AG04450 (cell line): Measurements from ENCODE around the gene TPP1. TPM values are rescaled to one million over a fixed set of nuclear protein-coding genes. Genes with fewer than 3 reads are reported as not detected.

Experiments used
- CTCF ChIA-PET: fragments of 300-600, 350-600 bp; formaldehyde crosslinking; extraction: SDS; loops from one replicate; lab custom pipeline; 2022; ENCODE audit warnings: antibody characterized with exemption, inconsistent platforms; lab: Charles Lee
- POLR2A ChIA-PET: fragments of 350-600 bp; formaldehyde crosslinking; extraction: SDS; loops from one replicate; lab custom pipeline; 2021; ENCODE audit warnings: antibody characterized with exemption, inconsistent platforms; lab: Yijun Ruan, JAX
- DNase-seq: peaks from one replicate; pipeline ENCODE4 v3.0.0-alpha.2; 2011; ENCODE audit warnings: low read depth, low spot score
- H3K27ac ChIP-seq: one replicate; pipeline ENCODE4 v1.5.1; 2012; ENCODE audit warnings: low read depth, low read length, control low read depth
- H3K27me3 ChIP-seq: one replicate; pipeline ENCODE4 v1.6.0; 2012; ENCODE audit warnings: low read length; ENCODE audit not compliant: control insufficient read depth, insufficient read depth
- H3K4me3 ChIP-seq: 2 replicates; pipeline ENCODE4 v1.5.1; 2011; ENCODE audit warnings: mild to moderate bottlenecking, low read depth, low read length, control low read depth
- H3K9me3 ChIP-seq: 2 replicates; pipeline ENCODE4 v1.5.1; 2012; ENCODE audit warnings: low read length; ENCODE audit not compliant: control insufficient read depth, insufficient read depth
- CTCF ChIP-seq: IDR thresholded peaks from 2 replicates; pipeline ENCODE4 v1.5.1; 2011; ENCODE audit warnings: low read depth, low read length, control low read depth, inconsistent platforms
- polyA plus RNA-seq: library from polyadenylated mRNA; depleted of rRNA; stranded (reverse); fragments of >200 nt; gene quantifications from 2 replicates; pipeline ENCODE4 v1.2.3, GENCODE V29; 2011

Gene TPP1
- polyA plus RNA-seq, 1 experiment, result 152 TPM

GRCh38 chr11:6569706-6570105, 49.5 kb downstream of the TPP1 start:
- H3K27ac ChIP-seq, result no peak overlapping the region
- no peak for TF ChIP-seq CTCF
- H3K27me3 ChIP-seq, result no peaks in the 10 kb centered on the region
- H3K4me3 ChIP-seq, result no peak overlapping the region
- ChIA-PET CTCF (interaction anchor here (0.6 to 1.2 kb wide), 2 partner anchors 38 to 139 kb away, joined by 4 to 8 read pairs; no protein-coding TSS in a partner anchor), POLR2A (no interaction called here)
- peaks cover 8% of the 10 kb centered on the region; the same call in 1 of the 2 replicates for H3K9me3 ChIP-seq
- no peak for DNase-seq

- POLR2A ChIA-PET, result no interaction called here
- DNase-seq, result peak; percentile 38
- no peaks in the 10 kb centered on the region for H3K27me3 ChIP-seq
- H3K9me3 ChIP-seq, result peaks cover 8% of the 10 kb centered on the region; the same call in 1 of the 2 replicates
- H3K4me3 ChIP-seq, result no peak overlapping the region
- 0 out of 2 replicates have a peak, but pooled peaks have one; percentile 13 for TF ChIP-seq CTCF
- H3K27ac ChIP-seq, result no peak overlapping the region
- CTCF ChIA-PET, result interaction anchor here (0.9 to 1.4 kb wide), 2 partner anchors 37 to 115 kb away, joined by 3 to 6 read pairs; partner anchors contain the start of gene MRPL17
These were observed 50.9 kb downstream of the TPP1 start for GRCh38 chr11:6568191-6568918.

GRCh38 chr11:6567371-6567745, 51.9 kb downstream of the TPP1 start:
- H3K27ac ChIP-seq, result no peak overlapping the region
- DNase-seq, result no peak
- no peak for TF ChIP-seq CTCF
- H3K9me3 ChIP-seq, result peaks cover 8% of the 10 kb centered on the region; the same call in 1 of the 2 replicates
- CTCF ChIA-PET, result interaction anchor here (1.4 kb wide), 1 partner anchor 36 kb away, joined by 6 read pairs; no protein-coding TSS in a partner anchor
- H3K4me3 ChIP-seq, result no peak overlapping the region
- POLR2A ChIA-PET, result no interaction called here
- H3K27me3 ChIP-seq, result no peaks in the 10 kb centered on the region

- H3K27ac ChIP-seq, result no peak overlapping the region
- no peaks in the 10 kb centered on the region for H3K27me3 ChIP-seq
- no peak for DNase-seq
- peaks cover 8% of the 10 kb centered on the region; the same call in 1 of the 2 replicates for H3K9me3 ChIP-seq
- no peak overlapping the region for H3K4me3 ChIP-seq
- POLR2A ChIA-PET, result no interaction called here
- TF ChIP-seq CTCF, result no peak
- CTCF ChIA-PET, result no interaction called here
These were observed 52.4 kb downstream of the TPP1 start for GRCh38 chr11:6566704-6567370.
